ENCODE measurements around the gene CBX2.

DNA sequence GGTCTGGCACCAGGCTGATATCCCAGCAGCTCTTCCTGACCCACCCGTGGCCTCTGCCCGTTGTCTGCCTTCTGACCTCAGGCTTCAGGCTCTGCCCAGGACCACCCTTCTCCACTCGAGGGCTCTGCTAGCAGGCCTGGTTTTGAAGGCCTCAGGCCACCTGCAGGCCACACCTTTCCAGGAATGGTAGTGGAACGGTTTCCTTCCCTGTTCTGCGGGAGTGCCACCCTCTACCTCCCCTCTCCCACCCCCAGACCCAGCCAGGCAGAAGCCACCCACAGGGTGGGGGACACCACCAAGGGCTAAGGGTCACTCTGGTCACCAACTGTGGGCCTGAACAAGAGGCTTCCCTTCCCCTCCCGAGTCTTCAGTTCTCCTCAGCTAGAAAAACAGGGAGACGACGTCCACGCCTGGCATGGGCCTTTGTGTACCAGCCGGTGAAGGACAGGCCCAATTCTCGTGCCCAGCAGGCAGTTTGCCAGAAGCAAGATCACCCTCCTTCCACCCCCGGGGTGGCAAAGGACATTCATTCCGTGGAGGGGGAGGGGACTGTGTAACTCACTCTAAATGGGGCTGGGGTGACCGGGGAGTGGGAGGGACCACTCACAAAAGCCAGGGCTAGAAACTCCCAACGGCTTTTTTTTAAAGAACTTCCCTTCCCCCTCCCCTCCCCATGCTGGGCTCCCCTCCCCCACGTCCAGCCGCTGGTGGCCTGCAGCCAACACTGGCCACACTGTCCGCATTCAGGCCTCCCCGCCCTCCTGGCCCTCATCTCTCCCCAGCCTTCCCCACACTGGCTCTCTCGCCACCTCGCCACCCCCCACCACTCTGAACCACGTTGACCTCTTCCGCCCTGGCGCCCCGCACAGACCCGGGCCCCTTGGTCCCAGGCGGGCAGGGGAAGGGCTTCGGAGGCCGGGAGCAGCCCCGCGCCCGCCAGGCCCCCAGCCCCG lies 53.6 kb downstream of the CBX2 start:
- TF ChIP-seq, protein P1, sequence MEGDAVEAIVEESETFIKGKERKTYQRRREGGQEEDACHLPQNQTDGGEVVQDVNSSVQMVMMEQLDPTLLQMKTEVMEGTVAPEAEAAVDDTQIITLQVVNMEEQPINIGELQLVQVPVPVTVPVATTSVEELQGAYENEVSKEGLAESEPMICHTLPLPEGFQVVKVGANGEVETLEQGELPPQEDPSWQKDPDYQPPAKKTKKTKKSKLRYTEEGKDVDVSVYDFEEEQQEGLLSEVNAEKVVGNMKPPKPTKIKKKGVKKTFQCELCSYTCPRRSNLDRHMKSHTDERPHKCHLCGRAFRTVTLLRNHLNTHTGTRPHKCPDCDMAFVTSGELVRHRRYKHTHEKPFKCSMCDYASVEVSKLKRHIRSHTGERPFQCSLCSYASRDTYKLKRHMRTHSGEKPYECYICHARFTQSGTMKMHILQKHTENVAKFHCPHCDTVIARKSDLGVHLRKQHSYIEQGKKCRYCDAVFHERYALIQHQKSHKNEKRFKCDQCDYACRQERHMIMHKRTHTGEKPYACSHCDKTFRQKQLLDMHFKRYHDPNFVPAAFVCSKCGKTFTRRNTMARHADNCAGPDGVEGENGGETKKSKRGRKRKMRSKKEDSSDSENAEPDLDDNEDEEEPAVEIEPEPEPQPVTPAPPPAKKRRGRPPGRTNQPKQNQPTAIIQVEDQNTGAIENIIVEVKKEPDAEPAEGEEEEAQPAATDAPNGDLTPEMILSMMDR (IDR thresholded peaks at IDR 0.05; ENCODE audit: low read depth, low read length, poor library complexity, severe bottlenecking), result no peak
- no peak for TF ChIP-seq EZH2phosphoT487 (IDR thresholded peaks at IDR 0.05; ENCODE audit: borderline replicate concordance, low read length)

Data from DOHH2 (cell line).